Esophagus squamous epithelium (tissue), 5 donors: ENCODE results near the gene TLCD3A. TPM values are rescaled to one million over a fixed set of nuclear protein-coding genes. Genes with fewer than 3 reads are reported as not detected.

Experiments used
- DNase-seq: peaks from one replicate; lab custom pipeline; 2025; lab: John Stamatoyannopoulos, UW
- H3K27ac ChIP-seq, 4 donors: fragments of 200-600 bp; sonication (generic); one replicate each; pipeline ENCODE4 v1.5.1; 2016 to 2019; ENCODE audit warnings: mild to moderate bottlenecking in 1 of 4
- H3K27me3 ChIP-seq, 4 donors: fragments of 200-600 bp; sonication (generic); 1 replicate in 3 of 4; 2 replicates in 1 of 4; pipeline versions ENCODE4 v1.5.1 to v1.6.0; 2017 to 2021; ENCODE audit warnings: antibody characterized with exemption in 1 of 4
- H3K36me3 ChIP-seq, 3 donors: fragments of 200-600 bp; sonication (generic); one replicate each; pipeline ENCODE4 v1.5.1; 2016 to 2019
- H3K4me1 ChIP-seq, 3 donors: fragments of 200-600 bp; sonication (generic); one replicate each; pipeline ENCODE4 v1.5.1; 2017 to 2019
- H3K4me3 ChIP-seq, 4 donors: fragments of 200-600 bp; sonication (generic); 1 replicate in 3 of 4; 2 replicates in 1 of 4; pipeline ENCODE4 v1.5.1; 2016 to 2019; ENCODE audit warnings: mild to moderate bottlenecking in 2 of 4, moderate library complexity in 1 of 4
- H3K9me3 ChIP-seq, 3 donors: fragments of 200-600 bp; sonication (generic); one replicate each; pipeline ENCODE4 v1.5.1; 2016 to 2019
- CTCF ChIP-seq, 6 experiments: fragments of 450-650 bp in 4 of 6; fragments of 200-600 bp in 2 of 6; sonication (generic) in 2 of 6; IDR thresholded peaks; one replicate each; pipeline ENCODE4 v1.5.1; 2016 to 2019; ENCODE audit warnings: antibody characterized with exemption in 6 of 6, mild to moderate bottlenecking in 4 of 6, moderate library complexity in 4 of 6
- POLR2A ChIP-seq, 4 donors: fragments of 450-650 bp; IDR thresholded peaks; one replicate each; pipeline ENCODE4 v1.6.1; 2017; ENCODE audit warnings: antibody characterized with exemption in 4 of 4, mild to moderate bottlenecking in 4 of 4, moderate library complexity in 3 of 4
- WGBS, 2 donors: methylation state at CpG; one replicate each; pipeline ENCODE4 v1.1.5; 2018; 5-methylcytosine and 5-hydroxymethylcytosine counted together
- intact Hi-C: fragments of 100-400 bp; cut with DNase I; formaldehyde crosslinking; loops from one replicate; pipeline ENCODE4 v1.15.0; 2022
- total RNA-seq, 4 donors: library from RNA; depleted of rRNA; stranded (reverse); fragments of >200 nt; gene quantifications; one replicate each; pipeline ENCODE4 v1.1.0, GENCODE V29; 2016
- donor health status: DM: yes; HTN: yes; CAD: no.

TLCD3A gene
- total RNA-seq, 4 donors from 2014 or later: 12.7 to 31.9 (median 20.9) TPM

- Histone ChIP-seq H3K36me3 (peaks cover 0 to 19% (median 4%) of the 10 kb centered on the region in 3 donors), H3K27me3 (no peaks in the 10 kb centered on the region), H3K4me3 (peak overlapping the region; percentile 79 to 98 (median 90)), H3K9me3 (no peaks in the 10 kb centered on the region), H3K27ac (peak overlapping the region; percentile 84 to 94 (median 91)), H3K4me1 (peaks cover 20 to 68% (median 25%) of the 10 kb centered on the region in 3 donors)
- intact Hi-C loops: no loop called here
- no peak for TF ChIP-seq CTCF (IDR thresholded peaks at IDR 0.05)
- no peak for TF ChIP-seq POLR2A (IDR thresholded peaks at IDR 0.05)
- WGBS, 2 donors: 27 to 31% methylated on average over 9 to 14 of the region's 57 CpGs
- no peak for DNase-seq
Measured at GRCh38 chr17:732902-733720, 715 bp downstream of the TLCD3A start.

- TF ChIP-seq POLR2A (IDR thresholded peaks at IDR 0.05): no peak
- no peak for TF ChIP-seq CTCF (IDR thresholded peaks at IDR 0.05)
- Histone ChIP-seq H3K9me3 (no peaks in the 10 kb centered on the region), H3K27me3 (no peaks in the 10 kb centered on the region), H3K4me3 (peak overlapping the region; percentile 79 to 98 (median 90)), H3K36me3 (peaks cover 0 to 25% (median 9%) of the 10 kb centered on the region in 3 donors), H3K27ac (peak overlapping the region in 2 of 4 donors; percentile 84 to 94), H3K4me1 (peaks cover 17 to 62% (median 23%) of the 10 kb centered on the region in 3 donors)
- DNase-seq: no peak
- WGBS, 2 donors: 47 to 61% methylated on average over 10 of the region's 10 CpGs
- intact Hi-C loops: no loop called here
Measured at GRCh38 chr17:733743-734142, 1.3 kb downstream of the TLCD3A start.

GRCh38 chr17:737561-738113, 5.2 kb downstream of the TLCD3A start:
- WGBS, 2 donors: 63 to 71% methylated on average over 13 of the region's 13 CpGs

DNA sequence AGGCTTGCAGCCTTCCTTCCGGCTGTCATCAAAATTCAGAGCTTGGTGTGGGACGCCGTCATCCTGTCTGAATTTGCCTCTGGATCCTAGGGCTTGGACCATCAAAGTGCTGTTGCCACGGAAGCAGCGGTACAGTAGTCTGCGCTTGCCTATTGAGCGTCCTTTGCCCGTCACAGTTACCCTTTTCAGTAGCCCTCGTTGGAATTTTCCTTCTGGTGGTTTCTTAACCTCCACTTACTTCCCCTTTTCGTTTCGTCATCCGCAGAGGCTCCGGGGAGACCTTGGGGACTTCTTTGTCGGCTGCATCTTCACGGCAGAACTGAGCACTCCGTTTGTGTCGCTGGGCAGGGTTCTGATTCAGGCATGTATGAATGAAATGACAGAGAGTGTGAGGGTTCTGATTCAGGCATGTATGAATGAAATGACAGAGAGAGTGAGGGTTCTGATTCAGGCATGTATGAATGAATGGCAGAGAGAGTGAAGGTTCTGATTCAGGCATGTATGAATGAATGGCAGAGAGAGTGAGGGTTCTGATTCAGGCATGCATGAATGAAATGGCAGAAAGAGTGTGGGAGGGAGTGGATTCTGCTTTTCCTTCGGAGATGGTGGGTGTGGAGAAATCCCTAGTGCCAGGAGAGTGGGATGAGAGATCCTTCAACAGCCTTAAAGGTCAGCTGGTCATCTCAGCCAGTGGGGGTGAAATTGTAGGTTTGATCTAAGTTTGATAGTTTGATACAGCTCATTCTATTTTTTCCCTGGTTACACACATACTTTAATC, 8.0 kb downstream of the TLCD3A start:
- Histone ChIP-seq H3K9me3 (no peaks in the 10 kb centered on the region), H3K4me3 (no peak overlapping the region), H3K27me3 (no peaks in the 10 kb centered on the region), H3K27ac (no peak overlapping the region), H3K36me3 (peaks cover 6 to 82% (median 40%) of the 10 kb centered on the region in 3 donors), H3K4me1 (peaks cover 0 to 9% (median 0%) of the 10 kb centered on the region in 3 donors)
- TF ChIP-seq POLR2A (IDR thresholded peaks at IDR 0.05): no peak
- no peak for TF ChIP-seq CTCF (IDR thresholded peaks at IDR 0.05)
- WGBS, 2 donors: 62 to 73% methylated on average over 18 of the region's 18 CpGs
- no peak for DNase-seq
- intact Hi-C loops: no loop called here

More at GRCh38 chr17:737561-738113, 5.2 kb downstream of the TLCD3A start:
- intact Hi-C loops: no loop called here
- Histone ChIP-seq H3K9me3 (no peaks in the 10 kb centered on the region), H3K27ac (peak overlapping the region in 1 of 4 donors; percentile 9), H3K36me3 (peaks cover 0 to 64% (median 31%) of the 10 kb centered on the region in 3 donors), H3K27me3 (no peaks in the 10 kb centered on the region), H3K4me3 (no peak overlapping the region), H3K4me1 (peaks cover 7 to 29% (median 10%) of the 10 kb centered on the region in 3 donors)
- TF ChIP-seq CTCF (IDR thresholded peaks at IDR 0.05): no peak
- no peak for TF ChIP-seq POLR2A (IDR thresholded peaks at IDR 0.05)
- DNase-seq: no peak
